Activated naive CD4-positive, alpha-beta T cell (primary cell): ENCODE results near the gene FAT4.

Experiments used
- DNase-seq, 4 experiments: peaks; one replicate each; lab custom pipeline; 2025; lab: John Stamatoyannopoulos, UW

FAT4 gene

DNA sequence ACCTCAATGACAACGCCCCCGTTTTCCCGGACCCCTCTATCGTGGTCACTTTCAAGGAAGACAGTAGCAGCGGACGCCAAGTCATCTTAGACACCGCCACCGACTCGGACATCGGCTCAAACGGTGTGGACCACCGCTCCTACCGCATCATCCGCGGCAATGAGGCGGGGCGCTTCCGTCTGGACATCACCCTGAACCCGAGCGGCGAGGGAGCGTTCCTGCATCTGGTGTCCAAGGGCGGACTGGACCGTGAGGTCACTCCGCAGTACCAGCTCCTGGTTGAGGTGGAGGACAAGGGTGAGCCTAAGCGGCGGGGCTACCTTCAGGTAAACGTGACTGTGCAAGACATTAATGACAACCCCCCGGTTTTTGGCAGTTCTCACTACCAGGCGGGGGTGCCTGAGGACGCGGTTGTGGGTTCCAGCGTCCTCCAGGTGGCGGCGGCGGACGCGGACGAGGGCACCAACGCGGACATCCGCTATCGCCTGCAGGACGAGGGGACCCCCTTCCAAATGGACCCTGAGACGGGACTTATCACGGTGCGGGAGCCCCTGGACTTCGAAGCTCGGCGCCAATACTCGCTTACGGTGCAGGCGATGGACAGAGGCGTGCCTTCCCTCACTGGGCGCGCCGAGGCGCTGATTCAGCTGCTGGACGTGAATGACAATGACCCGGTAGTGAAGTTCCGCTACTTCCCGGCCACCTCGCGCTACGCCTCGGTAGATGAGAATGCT is 2.2 kb downstream of the FAT4 start:
- DNase-seq, result no peak

GRCh38 chr4:125317525-125317877 is 2.7 kb downstream of the FAT4 start:
- no peak for DNase-seq

DNA sequence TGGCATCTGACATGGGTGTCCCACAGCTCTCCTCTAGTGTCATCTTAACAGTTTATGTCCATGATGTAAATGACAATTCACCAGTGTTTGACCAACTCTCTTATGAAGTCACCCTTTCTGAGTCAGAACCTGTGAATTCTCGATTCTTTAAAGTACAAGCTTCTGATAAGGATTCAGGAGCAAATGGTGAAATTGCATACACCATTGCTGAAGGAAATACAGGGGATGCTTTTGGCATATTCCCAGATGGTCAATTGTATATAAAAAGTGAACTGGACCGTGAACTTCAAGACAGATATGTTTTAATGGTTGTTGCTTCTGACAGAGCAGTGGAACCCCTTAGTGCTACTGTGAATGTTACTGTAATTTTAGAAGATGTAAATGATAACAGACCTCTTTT is 4.6 kb downstream of the FAT4 start:
- no peak for DNase-seq

DNA sequence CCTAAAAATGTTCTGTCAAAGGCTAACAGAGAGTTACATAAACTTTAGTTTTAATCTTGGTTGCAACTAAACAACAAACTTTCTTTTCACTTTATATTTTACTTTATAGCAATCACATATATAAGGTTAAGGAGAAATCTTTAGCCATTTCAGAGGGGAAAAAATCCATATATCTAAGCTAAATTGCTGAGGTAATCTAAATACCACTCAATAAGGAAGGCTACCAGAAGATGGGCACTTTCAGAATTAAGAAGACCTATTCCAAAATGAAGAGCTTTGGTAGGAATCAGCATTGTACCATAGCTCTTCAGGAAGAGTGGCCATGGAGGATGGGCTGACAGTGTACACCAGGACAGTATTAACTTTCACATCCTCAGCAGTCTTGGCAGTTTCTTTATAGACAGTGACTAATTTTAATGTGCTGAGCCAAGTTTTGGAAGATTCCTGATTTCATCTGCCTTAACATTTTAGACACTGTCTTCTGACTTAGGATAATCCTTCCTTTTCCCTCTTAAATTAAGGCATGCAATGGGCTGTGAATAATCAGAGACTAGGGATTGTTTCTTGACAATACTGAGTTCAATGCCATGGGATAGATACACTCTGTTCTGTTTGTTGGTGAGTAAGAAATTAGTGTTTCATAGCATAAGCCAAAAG is 7.1 kb downstream of the FAT4 start:
- DNase-seq, result no peak

- DNase-seq, result no peak
Measured at GRCh38 chr4:125322366-125322730, 7.6 kb downstream of the FAT4 start.

- DNase-seq, result no peak
Measured at GRCh38 chr4:125323654-125324053, 8.9 kb downstream of the FAT4 start.

GRCh38 chr4:125325733-125326132 is 11.0 kb downstream of the FAT4 start:
- DNase-seq, result no peak

- DNase-seq, result no peak
Measured at GRCh38 chr4:125331116-125331515, 16.4 kb downstream of the FAT4 start.

DNA sequence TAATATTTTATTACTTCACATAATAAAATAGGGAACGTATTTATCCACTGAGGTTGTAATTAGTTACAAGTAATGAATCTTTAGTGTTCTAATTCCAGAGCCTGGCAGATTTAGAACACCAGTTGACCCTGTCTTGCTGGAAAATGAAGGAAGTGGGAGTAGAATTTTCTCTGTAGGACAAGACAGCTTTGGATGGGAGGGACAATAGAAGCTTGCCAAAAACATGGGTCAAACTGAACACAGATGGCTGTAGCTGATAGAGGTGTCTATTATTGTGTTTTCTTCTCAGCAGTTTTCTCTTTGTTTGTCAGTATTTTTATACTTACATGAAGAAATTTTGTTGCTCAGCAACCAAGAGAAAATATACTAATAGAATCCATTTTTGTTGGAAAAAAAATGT is 20.2 kb downstream of the FAT4 start:
- DNase-seq, result no peak

- DNase-seq, result no peak
Measured at GRCh38 chr4:125338814-125339213, 24.1 kb downstream of the FAT4 start.

DNA sequence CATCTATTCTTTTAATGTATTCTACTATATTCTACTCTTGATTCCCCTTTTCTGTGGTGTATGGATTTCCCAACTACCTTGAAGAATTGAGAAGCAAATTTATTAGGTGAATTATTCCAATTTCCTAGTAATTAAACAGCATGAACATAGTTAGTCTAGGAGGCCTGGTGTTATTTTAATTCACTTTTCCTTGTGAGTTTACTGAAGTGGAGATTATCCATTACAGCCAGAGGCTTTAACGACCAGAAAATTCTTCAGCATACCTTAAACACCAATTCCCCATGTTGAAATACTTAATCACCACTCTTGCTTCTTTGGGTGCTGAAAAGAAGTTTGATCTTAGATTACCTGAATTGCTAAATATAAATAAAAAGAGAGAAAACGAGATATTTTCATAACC is 29.4 kb downstream of the FAT4 start:
- DNase-seq, result no peak

DNA sequence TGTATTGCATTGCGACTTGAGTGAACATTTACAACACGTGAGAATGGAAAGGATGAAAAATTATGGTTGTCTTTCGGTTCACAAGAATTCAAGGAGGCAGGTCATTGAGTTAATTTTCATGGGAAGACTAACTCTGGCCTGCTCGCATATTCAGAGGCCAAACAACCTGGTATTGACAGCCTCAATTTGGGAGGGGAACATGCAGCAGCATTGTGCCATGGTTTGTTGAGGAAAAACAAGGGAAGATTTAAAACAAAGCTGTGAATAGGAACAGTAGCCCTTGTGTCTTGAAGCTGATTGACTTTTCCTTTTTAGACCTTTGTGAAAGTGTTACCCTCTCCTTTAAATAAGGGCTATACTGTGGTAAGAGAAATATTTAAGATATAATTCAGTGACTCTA is 31.9 kb downstream of the FAT4 start:
- DNase-seq, result no peak

GRCh38 chr4:125350470-125351135 is 35.8 kb downstream of the FAT4 start:
- no peak for DNase-seq

DNA sequence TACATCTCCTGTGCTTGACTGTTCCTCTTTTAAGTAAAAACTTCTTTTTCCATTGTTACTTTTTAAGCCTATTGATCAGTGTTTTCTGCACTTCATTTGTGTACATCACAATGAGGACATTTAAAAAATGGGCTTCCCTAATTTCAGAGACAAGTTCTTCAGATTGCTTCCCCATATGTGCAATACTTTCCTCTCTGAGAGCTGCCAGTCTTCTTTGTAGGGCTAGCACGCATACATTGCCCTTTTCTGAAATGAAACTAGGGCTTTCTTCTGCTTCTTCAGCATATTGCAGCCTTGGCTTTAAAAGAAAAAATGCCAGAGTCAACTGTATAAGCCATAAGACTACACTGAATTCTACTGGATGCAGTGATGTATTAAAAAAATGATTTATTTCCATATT is 37.8 kb downstream of the FAT4 start:
- DNase-seq, result no peak

- DNase-seq, result no peak
Measured at GRCh38 chr4:125353131-125353530, 38.4 kb downstream of the FAT4 start.

DNA sequence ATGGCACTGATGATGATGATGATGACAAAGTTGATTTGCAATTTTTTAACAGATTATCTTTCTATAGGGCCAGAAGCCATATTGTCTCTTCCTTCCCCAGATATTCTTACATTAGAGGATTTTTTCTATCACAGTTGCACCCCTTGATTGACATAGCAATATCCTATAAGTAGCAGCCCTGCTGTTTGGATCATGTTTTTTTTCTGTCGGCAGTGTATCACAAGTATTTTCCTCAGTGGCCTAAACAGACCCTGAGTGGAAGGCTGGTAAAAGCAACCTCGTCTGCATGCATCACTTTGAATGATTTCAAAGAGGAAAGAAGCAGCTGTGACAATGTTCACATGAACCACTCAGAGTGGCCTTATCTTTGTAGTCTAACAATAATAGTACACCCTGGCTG is 41.0 kb downstream of the FAT4 start:
- DNase-seq, result no peak

DNA sequence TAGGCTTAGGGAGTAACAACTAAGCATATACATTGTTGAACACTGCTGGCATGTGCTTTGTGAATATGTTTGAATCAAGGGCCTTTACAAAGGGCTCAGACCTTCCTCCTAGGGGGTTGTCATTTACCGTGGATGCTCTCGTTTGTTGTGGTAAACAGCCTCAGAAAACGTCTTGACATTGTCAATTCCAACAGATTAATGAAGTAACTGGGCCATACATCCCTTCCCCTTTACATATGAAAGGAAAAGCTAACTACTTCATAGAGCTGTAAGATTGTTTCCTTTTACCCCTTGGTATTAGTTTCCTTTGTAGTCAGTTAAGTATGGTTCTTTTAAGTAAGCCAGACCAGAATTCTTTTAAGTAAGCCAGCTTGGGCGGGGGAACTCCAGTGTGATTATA is 42.9 kb downstream of the FAT4 start:
- no peak for DNase-seq

- no peak for DNase-seq
Measured at GRCh38 chr4:125358453-125358852, 43.7 kb downstream of the FAT4 start.

GRCh38 chr4:125359363-125359762 is 44.6 kb downstream of the FAT4 start:
- no peak for DNase-seq

- no peak for DNase-seq
Measured at GRCh38 chr4:125359960-125360634, 45.3 kb downstream of the FAT4 start.

DNA sequence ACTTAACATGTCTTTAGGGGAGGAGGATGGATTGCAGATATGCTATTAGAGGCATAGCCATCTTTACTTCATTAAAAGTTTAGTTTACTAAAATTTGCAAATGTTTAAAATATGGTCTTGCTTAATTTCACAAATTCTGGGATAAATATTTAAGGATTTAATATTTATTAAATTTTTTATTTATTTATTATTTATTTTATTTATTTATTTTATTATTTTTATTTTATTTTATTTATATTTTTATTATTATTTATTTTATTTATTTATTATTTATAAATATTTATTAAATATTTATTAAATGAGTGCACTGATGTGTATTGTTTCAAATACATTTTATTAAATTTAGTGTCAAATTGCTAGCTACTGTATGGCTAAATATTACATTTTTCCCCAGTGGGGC is 46.0 kb downstream of the FAT4 start:
- no peak for DNase-seq
